HepG2 (cell line): ENCODE results near the gene CA7. TPM values are rescaled to one million over a fixed set of nuclear protein-coding genes. Genes with fewer than 3 reads are reported as not detected.
A peak's percentile ranks its signal among the peaks of the same experiment; 100 is the strongest.

ENCODE experiments used
- ATAC-seq: fragments of 200-7000 bp; cut with Tn5 transposase; 3 replicates; pipeline ENCODE4 v1.9.1; 2020; ENCODE audit warnings: mild to moderate bottlenecking, moderate library complexity
- BruUV-seq: library from RNA; stranded (reverse); fragments of 400-500 nt; replicated peaks from 2 replicates; lab custom pipeline; 2021; lab: Mats Ljungman, UMichigan
- CTCF ChIA-PET: fragments of 300-600 bp; formaldehyde crosslinking; extraction: SDS; loops from one replicate; lab custom pipeline; 2021; ENCODE audit warnings: low total read pairs, inconsistent platforms, low intra/inter-chr PET ratio; lab: Yijun Ruan, JAX
- POLR2A ChIA-PET: fragments of 350-600 bp; sonication (Branson Sonifier 250); formaldehyde crosslinking; loops from one replicate; lab custom pipeline; 2020; ENCODE audit warnings: antibody characterized with exemption, inconsistent platforms; lab: Yijun Ruan, JAX
- DNase-seq: peaks from one replicate; pipeline ENCODE4 v3.0.0-alpha.2; 2015; ENCODE audit warnings: low spot score
- FAIRE-seq: peaks from 3 replicates; lab custom pipeline; 2011; peaks lifted over from hg19 to GRCh38; lab: Jason Lieb, UNC
- H2AFZ ChIP-seq: one replicate; pipeline ENCODE4 v1.6.1; 2011; ENCODE audit warnings: low read length, inconsistent platforms
- H3K27ac ChIP-seq: fragments of 300-600 bp; 3 replicates; pipeline ENCODE4 v1.8.0; 2011; ENCODE audit warnings: mixed run types, mild to moderate bottlenecking, mixed read lengths, low read length, inconsistent platforms; ENCODE audit not compliant: insufficient read depth; ENCODE audit errors: extremely low read length
- H3K27me3 ChIP-seq, 2 experiments: fragments of 200-600 bp in 1 of 2; 2 replicates in 1 of 2; 3 replicates in 1 of 2; pipeline versions ENCODE4 v1.6.0 to v1.8.0; 2011; ENCODE audit warnings: low read length in 2 of 2, mild to moderate bottlenecking in 2 of 2, moderate library complexity in 2 of 2, inconsistent platforms in 1 of 2; ENCODE audit not compliant: insufficient read depth in 2 of 2, control insufficient read depth in 1 of 2
- H3K36me3 ChIP-seq, 2 experiments: fragments of 200-600 bp in 1 of 2; replicated peaks in 1 of 2; 2 replicates in 1 of 2; 3 replicates in 1 of 2; pipeline versions ENCODE4 v1.5.1 to v1.8.0; 2011; ENCODE audit warnings: low read length in 2 of 2, inconsistent platforms in 1 of 2; ENCODE audit not compliant: insufficient read depth in 2 of 2, control insufficient read depth in 1 of 2
- H3K4me1 ChIP-seq: 2 replicates; pipeline ENCODE4 v1.5.1; 2012; ENCODE audit warnings: low read length, inconsistent platforms; ENCODE audit not compliant: insufficient read depth
- H3K4me2 ChIP-seq: 2 replicates; pipeline ENCODE4 v1.6.0; 2011; ENCODE audit warnings: low read depth, low read length, inconsistent platforms
- H3K4me3 ChIP-seq, 3 experiments: fragments of 200-600 bp in 1 of 3; sonication (generic), shearing (Covaris generic) in 1 of 3; replicated peaks in 1 of 3; 2 replicates each; pipeline ENCODE4 v1.5.1; 2011 to 2016; ENCODE audit warnings: low read length in 3 of 3, inconsistent platforms in 2 of 3, low read depth in 2 of 3, mild to moderate bottlenecking in 2 of 3, control low read depth in 1 of 3, mixed read lengths in 1 of 3; ENCODE audit not compliant: insufficient read depth in 1 of 3
- H3K79me2 ChIP-seq: one replicate; pipeline ENCODE4 v1.6.1; 2011; ENCODE audit warnings: low read length, inconsistent platforms; ENCODE audit not compliant: insufficient read depth
- H3K9ac ChIP-seq: 2 replicates; pipeline ENCODE4 v1.6.0; 2011; ENCODE audit warnings: mild to moderate bottlenecking, low read depth, low read length, inconsistent platforms; ENCODE audit not compliant: insufficient read depth
- H3K9me3 ChIP-seq: 2 replicates; pipeline ENCODE4 v1.5.1; 2012; ENCODE audit warnings: mild to moderate bottlenecking, low read length
- H4K20me1 ChIP-seq: 2 replicates; pipeline ENCODE4 v1.6.0; 2011; ENCODE audit warnings: inconsistent platforms, mild to moderate bottlenecking, low read length, moderate library complexity; ENCODE audit not compliant: insufficient read depth
- ELF1 ChIP-seq: sonication (generic); formaldehyde crosslinking; IDR thresholded peaks from 2 replicates; pipeline ENCODE4 v1.4.0; 2020; ENCODE audit warnings: missing genetic modification reagents
- ELF4 ChIP-seq: sonication (generic); formaldehyde crosslinking; IDR thresholded peaks from 2 replicates; pipeline ENCODE4 v1.5.0; 2020; ENCODE audit warnings: missing genetic modification reagents, mild to moderate bottlenecking, moderate library complexity, borderline replicate concordance
- GMEB1 ChIP-seq: sonication (generic); formaldehyde crosslinking; IDR thresholded peaks from 2 replicates; pipeline ENCODE4 v1.5.1; 2020; ENCODE audit warnings: missing genetic modification reagents, mild to moderate bottlenecking, borderline replicate concordance
- JUND ChIP-seq: sonication (generic); formaldehyde crosslinking; IDR thresholded peaks from 2 replicates; pipeline ENCODE4 v1.8.0; 2022; ENCODE audit warnings: mild to moderate bottlenecking, missing genetic modification reagents
- NFIC ChIP-seq: IDR thresholded peaks from 2 replicates; pipeline ENCODE4 v1.6.1; 2012; ENCODE audit warnings: mild to moderate bottlenecking, low read length, inconsistent platforms
- NFRKB ChIP-seq: fragments of 450-650 bp; IDR thresholded peaks from 2 replicates; pipeline ENCODE4 v1.6.1; 2017
- RARA ChIP-seq: IDR thresholded peaks from 2 replicates; pipeline ENCODE4 v1.6.1; 2016; ENCODE audit warnings: missing genetic modification reagents, missing compliant biosample characterization
- RARG ChIP-seq: sonication (generic); formaldehyde crosslinking; IDR thresholded peaks from 2 replicates; pipeline ENCODE4 v1.4.0; 2020; ENCODE audit warnings: low read depth, mild to moderate bottlenecking, missing genetic modification reagents
- RBM22 ChIP-seq: fragments of 200-400 bp; formaldehyde crosslinking; optimal IDR thresholded peaks from 2 replicates; pipeline ENCODE3; 2017; ENCODE audit warnings: mild to moderate bottlenecking, low read length, moderate library complexity
- SATB2 ChIP-seq: sonication (generic); formaldehyde crosslinking; IDR thresholded peaks from 2 replicates; pipeline ENCODE4 v1.5.0; 2020; ENCODE audit warnings: missing genetic modification reagents
- ZIK1 ChIP-seq: sonication (generic); formaldehyde crosslinking; IDR thresholded peaks from 2 replicates; pipeline ENCODE4 v1.5.0; 2020; ENCODE audit warnings: mild to moderate bottlenecking, low read depth, missing genetic modification reagents, borderline replicate concordance
- ZNF850 ChIP-seq: sonication (generic); formaldehyde crosslinking; conservative IDR thresholded peaks from 2 replicates; pipeline ENCODE4 v1.9.0; 2021; ENCODE audit warnings: mild to moderate bottlenecking, missing genetic modification reagents
- WGBS: methylation state at CpG from one replicate; pipeline ENCODE4 v1.1.6; 2017; ENCODE audit warnings: low lambda C conversion rate; 5-methylcytosine and 5-hydroxymethylcytosine counted together
- in situ Hi-C: cut with HindIII; loops from 2 replicates; pipeline ENCODE4 v1.10.0; 2017; ENCODE audit warnings: low pct_unique_long_range_greater_than_20kb; ENCODE audit not compliant: extremely low pct_ligation_motif_present
- intact Hi-C: fragments of 100-400 bp; cut with micrococcal nuclease; formaldehyde crosslinking; loops from one replicate; pipeline ENCODE4 v1.10.0; 2022; ENCODE audit not compliant: unreplicated experiment
- polyA plus RNA-seq, 8 experiments: library from polyadenylated mRNA; depleted of rRNA in 3 of 8; stranded (reverse) in 7 of 8; unstranded in 1 of 8; fragments of >200 nt; fragmentation: Illumina TruSeq in 4 of 8; extraction: Trizol in 4 of 8; gene quantifications; 2 replicates each; pipeline versions ENCODE4 v1.2.1 to v1.2.3, GENCODE V29; 2011 to 2016; ENCODE audit warnings: low read depth in 4 of 8, missing spikeins in 1 of 8, mixed read lengths in 1 of 8; ENCODE audit not compliant: insufficient read depth in 1 of 8
- total RNA-seq, 5 experiments: library from RNA; depleted of rRNA; stranded (reverse); fragments of >200 nt; fragmentation: Illumina TruSeq; extraction: Trizol; gene quantifications; 2 replicates each; pipeline ENCODE4 v1.2.3, GENCODE V29; 2016; ENCODE audit warnings: low read depth in 1 of 5
- TF ChIP-seq, protein P1 (sequence below): sonication (generic); formaldehyde crosslinking; IDR thresholded peaks from 2 replicates; pipeline ENCODE4 v1.5.1; 2020; ENCODE audit warnings: mild to moderate bottlenecking, missing genetic modification reagents, moderate library complexity
- TF ChIP-seq, protein P2 (sequence below): sonication (generic); formaldehyde crosslinking; IDR thresholded peaks from 2 replicates; pipeline ENCODE4 v1.5.0; 2020; ENCODE audit warnings: missing genetic modification reagents

Gene CA7
- total and polyA plus RNA-seq, 2 of the 13 experiments (the other 11 are each of a cell fraction or from before 2014, with no cell fraction given): not detected

DNA sequence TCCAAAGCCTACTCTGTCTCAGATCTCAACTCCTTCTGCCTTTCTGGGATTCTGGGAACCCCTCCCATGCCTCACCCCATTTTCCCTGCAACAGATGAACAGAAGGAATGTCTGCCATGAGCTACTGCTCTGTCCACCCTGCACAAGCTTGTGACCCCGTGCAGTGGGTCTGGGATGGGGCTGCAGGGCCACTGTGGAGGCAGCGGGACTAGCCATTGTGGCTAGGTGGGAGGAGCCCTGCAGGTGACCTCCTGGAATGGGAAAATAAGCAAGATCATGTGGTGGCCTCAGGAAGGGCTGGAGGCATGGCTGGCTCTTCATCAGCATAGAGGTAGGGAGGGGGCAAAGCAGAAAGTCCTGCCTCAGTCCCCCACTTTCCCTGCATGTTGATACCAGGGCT is 49.8 kb downstream of the CA7 start (continued):
- TF ChIP-seq, protein P1, sequence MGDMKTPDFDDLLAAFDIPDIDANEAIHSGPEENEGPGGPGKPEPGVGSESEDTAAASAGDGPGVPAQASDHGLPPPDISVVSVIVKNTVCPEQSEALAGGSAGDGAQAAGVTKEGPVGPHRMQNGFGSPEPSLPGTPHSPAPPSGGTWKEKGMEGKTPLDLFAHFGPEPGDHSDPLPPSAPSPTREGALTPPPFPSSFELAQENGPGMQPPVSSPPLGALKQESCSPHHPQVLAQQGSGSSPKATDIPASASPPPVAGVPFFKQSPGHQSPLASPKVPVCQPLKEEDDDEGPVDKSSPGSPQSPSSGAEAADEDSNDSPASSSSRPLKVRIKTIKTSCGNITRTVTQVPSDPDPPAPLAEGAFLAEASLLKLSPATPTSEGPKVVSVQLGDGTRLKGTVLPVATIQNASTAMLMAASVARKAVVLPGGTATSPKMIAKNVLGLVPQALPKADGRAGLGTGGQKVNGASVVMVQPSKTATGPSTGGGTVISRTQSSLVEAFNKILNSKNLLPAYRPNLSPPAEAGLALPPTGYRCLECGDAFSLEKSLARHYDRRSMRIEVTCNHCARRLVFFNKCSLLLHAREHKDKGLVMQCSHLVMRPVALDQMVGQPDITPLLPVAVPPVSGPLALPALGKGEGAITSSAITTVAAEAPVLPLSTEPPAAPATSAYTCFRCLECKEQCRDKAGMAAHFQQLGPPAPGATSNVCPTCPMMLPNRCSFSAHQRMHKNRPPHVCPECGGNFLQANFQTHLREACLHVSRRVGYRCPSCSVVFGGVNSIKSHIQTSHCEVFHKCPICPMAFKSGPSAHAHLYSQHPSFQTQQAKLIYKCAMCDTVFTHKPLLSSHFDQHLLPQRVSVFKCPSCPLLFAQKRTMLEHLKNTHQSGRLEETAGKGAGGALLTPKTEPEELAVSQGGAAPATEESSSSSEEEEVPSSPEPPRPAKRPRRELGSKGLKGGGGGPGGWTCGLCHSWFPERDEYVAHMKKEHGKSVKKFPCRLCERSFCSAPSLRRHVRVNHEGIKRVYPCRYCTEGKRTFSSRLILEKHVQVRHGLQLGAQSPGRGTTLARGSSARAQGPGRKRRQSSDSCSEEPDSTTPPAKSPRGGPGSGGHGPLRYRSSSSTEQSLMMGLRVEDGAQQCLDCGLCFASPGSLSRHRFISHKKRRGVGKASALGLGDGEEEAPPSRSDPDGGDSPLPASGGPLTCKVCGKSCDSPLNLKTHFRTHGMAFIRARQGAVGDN: no peak
- TF ChIP-seq ELF4 (CRISPR knock-in tag) (no peak), ZIK1 (CRISPR knock-in tag) (no peak), SATB2 (CRISPR knock-in tag) (no peak), JUND (CRISPR knock-in tag) (no peak)

GRCh38 chr16:66894948-66895688 is 50.9 kb downstream of the CA7 start:
- WGBS: 30% methylated on average over 9 of the region's 11 CpGs
- FAIRE-seq: peak; percentile 95
- intact Hi-C loops: loop anchor here (1.0 to 10.0 kb wide), 4 partner anchors 29 to 260 kb away; partner anchors contain the start of genes B3GNT9, FBXL8 and TRADD
- TF ChIP-seq RARA (CRISPR knock-in tag): no peak
- TF ChIP-seq, protein P2, sequence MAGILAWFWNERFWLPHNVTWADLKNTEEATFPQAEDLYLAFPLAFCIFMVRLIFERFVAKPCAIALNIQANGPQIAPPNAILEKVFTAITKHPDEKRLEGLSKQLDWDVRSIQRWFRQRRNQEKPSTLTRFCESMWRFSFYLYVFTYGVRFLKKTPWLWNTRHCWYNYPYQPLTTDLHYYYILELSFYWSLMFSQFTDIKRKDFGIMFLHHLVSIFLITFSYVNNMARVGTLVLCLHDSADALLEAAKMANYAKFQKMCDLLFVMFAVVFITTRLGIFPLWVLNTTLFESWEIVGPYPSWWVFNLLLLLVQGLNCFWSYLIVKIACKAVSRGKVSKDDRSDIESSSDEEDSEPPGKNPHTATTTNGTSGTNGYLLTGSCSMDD: no peak
- no peak for TF ChIP-seq RARG
- TF ChIP-seq ZNF850 (CRISPR knock-in tag): no peak
- TF ChIP-seq NFIC: no peak
- TF ChIP-seq GMEB1 (CRISPR knock-in tag): no peak
- TF ChIP-seq ELF1 (CRISPR knock-in tag): no peak
- TF ChIP-seq RBM22: no peak
- TF ChIP-seq NFRKB: no peak

More at GRCh38 chr16:66894948-66895688, 50.9 kb downstream of the CA7 start:
- Histone ChIP-seq H3K79me2 (no peaks in the 10 kb centered on the region), H3K9me3 (no peaks in the 10 kb centered on the region), H3K27me3 (peaks cover 0 to 2% of the 10 kb centered on the region in 2 experiments; a peak in 1 of 5 replicates), H3K4me3 (no peak overlapping the region; a peak in 1 of 6 replicates), H3K27ac (no peak overlapping the region), H3K9ac (no peak overlapping the region), H3K36me3 (no peaks in the 10 kb centered on the region; a peak in 1 of 5 replicates), H4K20me1 (no peaks in the 10 kb centered on the region), H3K4me2 (peak overlapping the region; percentile 34; the same call in 1 of the 2 replicates), H3K4me1 (peaks cover 63% of the 10 kb centered on the region), H2AFZ (no peak overlapping the region)
- DNase-seq (peak; percentile 80), ATAC-seq (peak; percentile 90)
- CTCF ChIA-PET: interaction anchor here (0.7 to 3.3 kb wide), 10 partner anchors 15 to 291 kb away, joined by 3 to 37 read pairs (median 8); partner anchors contain the start of genes CES3 and RRAD
- POLR2A ChIA-PET: interaction anchor here (0.9 to 2.2 kb wide), 5 partner anchors 10 to 39 kb away, joined by 3 to 13 read pairs (median 5); partner anchors contain the start of genes CDH16, CIAO2B and PDP2
- BruUV-seq: no TSS peak
- in situ Hi-C loops: no loop called here
